Right kidney (tissue), 1 donor: ENCODE measurements around the gene SERPINH1.
A peak's percentile ranks its signal among the peaks of the same experiment; 100 is the strongest.

Experiments used
- DNase-seq: peaks from one replicate; pipeline ENCODE4 v3.0.0-alpha.2; 2016

SERPINH1 gene

GRCh38 chr11:75531325-75531724 lies 30.7 kb upstream of the SERPINH1 start:
- no peak for DNase-seq

DNA sequence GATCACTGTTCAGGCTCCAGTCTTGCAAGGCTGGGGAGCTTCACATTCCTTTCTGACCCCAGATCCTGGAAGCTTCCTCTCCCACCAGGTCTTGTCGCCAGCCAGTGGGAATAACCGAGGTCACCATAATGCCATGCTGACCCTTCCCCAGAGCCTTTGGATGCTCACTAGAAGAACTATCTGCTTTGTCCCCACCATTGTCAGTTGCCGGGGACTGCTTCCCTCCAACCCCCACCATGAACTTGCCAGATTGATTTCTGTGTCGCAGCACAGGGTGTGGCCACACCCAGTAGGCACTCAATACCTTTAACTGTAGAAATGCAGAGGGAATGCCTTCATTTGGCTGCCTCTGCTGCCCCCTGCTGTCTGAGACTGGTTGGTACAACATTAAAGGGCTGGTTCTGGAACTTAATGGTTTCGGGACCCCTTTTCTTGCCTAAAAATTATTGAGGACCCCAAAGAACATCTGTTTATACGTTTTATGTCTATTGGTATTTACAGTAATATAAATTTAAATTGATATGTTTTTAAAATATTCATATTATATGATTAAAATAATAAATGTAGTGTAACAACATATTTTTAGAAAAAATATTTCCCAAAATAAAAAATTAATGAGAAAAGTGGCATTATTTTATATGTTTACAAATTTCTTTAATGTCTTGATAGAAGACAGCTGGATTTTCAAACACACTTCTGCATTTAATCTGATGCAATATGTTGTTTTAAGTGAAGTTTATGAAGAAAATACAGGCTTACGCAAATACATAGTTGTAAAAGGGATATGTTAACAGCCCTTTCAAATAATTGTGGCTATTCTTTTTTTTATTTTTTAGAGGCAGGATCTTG lies 29.6 kb upstream of the SERPINH1 start:
- no peak for DNase-seq

GRCh38 chr11:75533896-75534258 lies 28.2 kb upstream of the SERPINH1 start:
- no peak for DNase-seq

DNA sequence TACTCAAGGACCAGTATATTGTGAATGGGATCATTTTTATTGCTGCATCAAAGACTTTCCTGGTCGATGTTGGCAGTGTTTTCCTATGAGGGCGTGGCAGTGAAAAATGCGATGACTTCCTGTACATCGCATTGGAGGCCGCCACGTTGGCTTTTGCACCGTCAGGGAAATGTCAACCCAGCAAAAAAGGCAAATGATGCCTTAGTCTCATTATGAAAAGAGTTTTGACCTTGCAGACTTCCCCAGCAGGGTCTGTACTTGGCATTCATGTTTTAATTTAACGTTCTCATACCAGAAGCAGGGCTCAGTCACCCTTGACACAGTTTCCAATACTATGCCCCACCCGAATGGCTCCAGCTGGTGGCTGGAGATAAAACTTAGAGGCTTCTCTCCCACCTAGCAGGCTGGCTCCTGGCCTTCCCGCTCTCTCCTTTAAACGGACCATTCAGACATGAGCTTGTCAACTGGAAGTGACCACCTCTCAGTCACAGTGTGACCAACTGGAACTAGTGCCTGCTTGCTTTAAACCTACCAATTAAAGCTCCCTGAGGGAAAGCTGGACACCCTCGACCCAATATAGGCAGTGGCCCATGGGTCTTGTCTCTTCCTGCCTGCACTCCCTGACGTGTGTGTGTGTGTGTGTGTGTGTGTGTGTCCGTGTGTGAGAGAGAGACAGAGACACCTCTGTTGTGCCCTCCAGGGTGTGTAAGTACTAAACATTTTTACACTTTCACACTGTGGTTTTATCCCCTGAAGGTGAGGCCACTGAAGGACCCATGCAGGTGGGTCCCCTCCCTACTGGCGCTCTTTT lies 27.6 kb upstream of the SERPINH1 start:
- no peak for DNase-seq

DNA sequence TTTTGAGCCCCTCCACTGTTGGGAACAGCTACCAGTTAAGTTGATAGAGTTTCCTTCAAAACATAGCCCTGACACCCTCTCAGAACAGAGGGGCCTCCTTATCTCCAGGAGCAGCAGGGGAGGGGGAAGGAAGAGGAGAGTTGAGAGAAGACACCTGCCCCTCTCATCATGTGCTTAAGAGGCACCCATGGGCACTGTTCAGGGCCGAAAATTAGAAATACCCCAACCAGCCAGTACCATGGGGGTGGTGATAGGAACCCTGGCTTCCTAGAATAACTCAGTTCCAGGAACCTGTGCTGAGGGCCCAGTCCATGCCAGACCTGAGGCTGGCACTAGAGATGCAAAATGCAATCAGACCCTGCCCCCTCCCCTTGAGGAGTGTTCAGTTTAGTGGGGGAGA lies 27.0 kb upstream of the SERPINH1 start:
- no peak for DNase-seq

- no peak for DNase-seq
Observed at GRCh38 chr11:75536786-75537641, 25.0 kb upstream of the SERPINH1 start.

- no peak for DNase-seq
Observed at GRCh38 chr11:75537740-75538139, 24.3 kb upstream of the SERPINH1 start.

DNA sequence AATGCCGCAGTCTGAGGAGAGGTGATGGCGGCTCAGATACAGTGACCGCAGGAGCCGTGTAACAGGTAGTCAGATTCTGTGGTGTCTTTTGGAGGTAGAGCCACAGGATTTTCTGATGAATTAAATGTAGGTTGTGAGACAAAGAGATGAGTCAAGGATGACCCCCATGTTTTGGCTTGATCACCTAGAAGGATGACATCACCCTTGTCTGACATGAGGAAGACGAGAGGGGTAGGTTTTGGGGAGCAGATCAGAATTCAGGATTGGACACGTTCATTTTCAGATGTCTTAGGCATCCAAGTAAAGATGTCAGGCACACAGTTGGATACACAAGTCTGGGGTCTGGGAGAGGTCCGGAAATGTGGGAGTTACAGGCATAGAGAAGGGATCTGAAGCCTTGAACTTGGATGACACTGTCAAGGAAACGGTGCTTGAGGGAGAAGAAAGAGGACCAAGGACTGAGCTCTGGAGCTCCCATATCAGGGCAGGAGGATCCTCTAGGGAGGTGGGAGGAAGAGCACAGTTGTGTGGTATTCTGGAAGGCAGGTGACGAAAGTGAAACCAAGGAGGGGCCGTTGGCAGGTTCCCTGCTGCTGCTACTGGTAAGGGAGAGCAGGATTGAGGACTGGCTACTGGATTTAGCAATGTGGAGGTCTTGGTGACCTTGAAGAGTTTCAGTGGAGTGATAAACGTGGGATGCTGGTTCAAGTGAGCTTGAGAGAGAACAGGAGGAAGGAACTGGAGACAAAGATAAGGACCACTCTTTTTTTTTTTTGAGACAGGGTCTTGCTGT lies 23.7 kb upstream of the SERPINH1 start:
- no peak for DNase-seq

GRCh38 chr11:75539459-75540334 lies 22.4 kb upstream of the SERPINH1 start:
- no peak for DNase-seq

- DNase-seq: no peak
Observed at GRCh38 chr11:75541193-75542087, 20.6 kb upstream of the SERPINH1 start.

DNA sequence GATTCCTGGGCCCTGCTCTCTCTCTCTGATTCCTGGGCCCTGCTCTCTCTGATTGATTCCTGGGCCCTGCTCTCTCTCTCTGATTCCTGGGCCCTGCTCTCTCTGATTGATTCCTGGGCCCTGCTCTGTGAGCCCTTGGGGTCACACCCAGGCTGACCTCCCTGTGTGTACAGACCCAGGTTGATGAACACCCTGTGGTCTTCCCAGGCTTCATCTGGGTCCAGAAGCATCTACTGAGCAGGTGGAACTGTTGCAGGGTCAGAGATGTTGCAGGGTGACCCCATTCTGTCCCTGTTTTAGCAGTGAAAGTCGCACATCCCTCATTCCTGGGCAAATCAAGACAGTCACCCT lies 20.0 kb upstream of the SERPINH1 start:
- no peak for DNase-seq

DNA sequence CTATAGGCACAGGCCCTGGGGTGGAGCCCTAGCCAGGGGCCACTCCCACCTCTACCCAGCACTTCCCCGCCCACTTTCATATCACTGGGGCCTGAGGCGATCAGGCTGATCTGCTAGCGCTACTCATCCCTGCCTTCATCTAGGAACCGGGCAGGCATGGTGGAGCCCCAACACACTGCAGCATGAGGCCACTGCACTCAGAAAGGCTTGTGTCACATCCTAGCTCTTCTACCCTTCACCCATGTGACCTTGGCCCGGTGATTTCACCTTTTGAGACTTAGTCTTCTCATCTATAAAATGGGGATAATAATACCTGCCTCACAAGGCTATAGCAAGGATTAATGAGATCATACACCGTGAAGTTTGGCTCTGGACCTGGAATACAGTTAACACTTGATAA lies 18.2 kb upstream of the SERPINH1 start:
- no peak for DNase-seq

DNA sequence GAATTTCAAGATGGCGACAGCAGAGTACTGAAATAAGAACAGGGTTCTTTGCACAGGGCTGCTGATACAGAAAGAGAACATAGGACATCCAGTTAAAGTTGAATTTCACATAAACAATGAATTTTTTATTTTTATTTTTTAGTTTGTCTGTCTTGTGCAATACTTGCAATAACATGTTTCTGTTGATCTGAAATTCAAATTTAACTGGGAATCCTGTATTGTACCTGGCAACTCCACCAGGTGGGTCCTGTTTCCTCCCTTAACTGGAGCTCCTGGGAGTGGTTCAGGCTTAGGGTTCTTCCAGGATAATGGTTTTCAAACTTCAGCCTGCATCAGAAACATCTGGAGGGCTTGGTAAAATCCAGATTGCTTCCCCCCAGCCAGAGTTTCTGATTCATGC lies 14.9 kb upstream of the SERPINH1 start:
- DNase-seq: no peak

GRCh38 chr11:75547617-75548058 lies 14.4 kb upstream of the SERPINH1 start:
- DNase-seq: peak; percentile 66

GRCh38 chr11:75548595-75549272 lies 13.3 kb upstream of the SERPINH1 start:
- DNase-seq: no peak

DNA sequence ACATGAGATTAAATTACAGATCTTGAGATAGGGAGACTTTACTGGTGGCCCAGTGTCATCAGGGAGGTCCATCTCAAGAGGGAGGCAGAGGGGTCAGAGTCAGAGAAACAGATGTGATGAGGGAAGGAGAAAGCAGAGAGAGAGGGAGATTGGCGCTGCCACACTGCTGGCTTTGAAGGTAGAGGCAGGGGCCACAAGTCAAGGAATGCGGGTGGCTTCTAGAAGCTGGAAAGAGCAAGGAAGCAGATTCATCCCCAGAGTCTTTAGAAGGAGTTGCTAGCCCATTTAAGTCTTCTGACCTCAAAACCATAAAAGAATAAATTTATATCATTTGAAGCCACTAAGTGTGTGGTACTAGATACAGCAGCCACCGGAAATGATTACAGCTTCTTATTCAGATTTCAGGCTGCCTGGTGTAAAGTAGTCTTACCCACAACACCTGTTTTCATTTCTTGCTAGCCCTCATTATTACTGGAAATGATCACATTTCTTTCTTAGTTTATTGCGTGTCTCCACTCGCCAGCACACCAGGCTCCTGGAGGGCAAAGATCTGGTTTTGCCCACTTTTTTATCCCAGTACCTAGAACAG lies 12.6 kb upstream of the SERPINH1 start:
- no peak for DNase-seq

GRCh38 chr11:75553182-75553581 lies 8.9 kb upstream of the SERPINH1 start:
- DNase-seq: no peak

GRCh38 chr11:75553889-75554257 lies 8.2 kb upstream of the SERPINH1 start:
- DNase-seq: no peak
